Ammon's horn (tissue), 1 donor: ENCODE results near the gene VWA5B1.

Source experiments
- DNase-seq: peaks from one replicate; pipeline ENCODE4 v3.0.0-alpha.2; 2016; ENCODE audit warnings: low spot score

Gene VWA5B1

GRCh38 chr1:20348326-20348915, 57.7 kb downstream of the VWA5B1 start:
- no peak for DNase-seq

- DNase-seq = no peak
These were observed 58.9 kb downstream of the VWA5B1 start for GRCh38 chr1:20349561-20349960.

DNA sequence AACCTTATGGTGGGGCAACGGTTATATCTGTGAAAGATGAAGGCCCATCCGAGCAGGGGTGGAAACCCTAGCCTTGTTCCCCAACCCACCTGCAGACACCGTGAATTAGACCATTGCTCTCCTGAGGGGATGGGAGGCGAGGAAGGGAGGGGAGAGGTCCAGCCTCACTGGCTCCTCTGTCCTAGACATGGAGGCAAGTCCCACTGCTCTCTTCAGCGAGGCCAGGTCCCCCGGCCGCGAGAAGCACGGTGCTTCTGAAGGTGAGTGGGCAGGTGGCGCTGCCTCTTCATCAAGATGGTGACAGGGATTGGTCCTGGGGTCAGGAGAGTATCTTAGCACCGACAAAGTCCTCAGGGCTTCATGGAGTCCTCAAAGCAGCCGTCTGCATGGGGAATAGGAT, 59.3 kb downstream of the VWA5B1 start:
- DNase-seq = no peak

DNA sequence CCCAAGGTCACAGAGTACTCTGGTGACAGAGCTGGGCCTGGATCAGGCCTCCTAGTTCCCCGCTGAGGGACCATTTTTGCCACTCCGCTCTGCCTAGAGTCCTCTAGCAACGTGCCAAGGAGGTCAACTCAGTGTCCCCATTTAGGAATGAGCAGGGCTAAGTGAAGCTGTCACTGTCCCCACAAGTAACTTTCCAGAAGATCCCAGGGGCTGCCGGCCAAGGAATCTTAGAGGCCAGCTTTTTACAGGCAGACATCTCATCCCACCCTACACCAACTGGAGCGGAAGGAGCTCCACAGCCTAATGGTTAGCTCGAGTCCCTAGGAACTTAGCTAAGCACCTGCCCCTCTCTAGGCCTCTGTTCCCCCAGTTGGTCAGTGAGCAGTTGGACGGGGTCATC, 59.7 kb downstream of the VWA5B1 start:
- DNase-seq = no peak

- no peak for DNase-seq
These were observed 61.4 kb downstream of the VWA5B1 start for GRCh38 chr1:20351911-20352701.

- no peak for DNase-seq
These were observed 63.2 kb downstream of the VWA5B1 start for GRCh38 chr1:20353836-20354235.

DNA sequence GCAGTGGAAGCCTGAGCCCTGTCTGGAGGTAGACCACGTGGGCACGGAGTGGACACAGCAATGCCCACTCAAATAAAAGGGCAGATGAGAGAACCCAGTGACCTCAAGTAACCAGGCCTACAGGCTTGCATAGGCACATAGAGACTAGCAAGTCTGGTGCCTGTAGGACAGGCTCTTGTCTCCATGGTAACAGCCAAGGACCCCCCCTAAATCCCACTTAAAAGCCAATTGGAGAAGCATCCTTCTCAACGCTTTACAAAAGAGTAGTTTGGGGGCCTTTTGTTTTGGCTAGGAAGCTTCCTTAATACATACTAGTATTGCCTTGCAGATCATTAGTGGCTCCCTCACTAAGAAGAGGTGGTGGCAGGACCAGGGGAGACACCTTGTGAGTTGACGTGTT, 63.9 kb downstream of the VWA5B1 start:
- no peak for DNase-seq

DNA sequence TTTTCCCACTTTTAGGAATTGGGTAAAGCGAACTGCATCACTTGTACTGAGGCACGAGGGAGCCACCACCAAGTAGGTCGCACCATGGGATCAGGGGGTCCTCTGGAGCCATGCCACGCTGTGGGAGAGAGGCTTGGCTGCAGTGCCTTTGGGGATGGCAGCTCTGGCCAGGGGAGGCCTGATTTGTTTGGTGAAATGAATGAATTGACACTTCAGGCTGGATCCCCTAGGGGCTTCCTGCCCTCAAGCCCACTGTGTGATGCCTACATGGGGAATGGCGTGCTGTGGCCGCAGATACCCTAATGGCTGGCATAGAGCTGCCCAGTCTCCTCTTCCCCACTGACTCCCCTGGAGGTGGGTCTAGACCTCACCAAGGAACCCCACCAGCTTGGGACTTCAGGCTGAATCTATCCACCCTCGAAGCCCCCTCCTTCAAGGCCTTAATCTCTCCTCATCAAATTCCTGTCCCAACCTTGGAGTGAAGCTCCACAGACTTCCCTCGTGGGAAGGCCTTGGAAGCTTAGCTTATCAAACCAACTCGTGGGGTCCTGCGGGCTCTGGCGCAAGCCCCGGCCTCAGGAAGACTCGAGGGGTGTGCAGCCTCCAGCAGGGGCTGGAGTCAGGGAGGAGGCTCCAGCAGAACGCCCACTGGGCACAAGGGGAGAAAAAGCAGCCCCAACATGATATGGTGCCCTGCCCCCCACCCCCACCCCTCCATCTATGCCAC, 64.6 kb downstream of the VWA5B1 start:
- no peak for DNase-seq

GRCh38 chr1:20355828-20356735, 65.4 kb downstream of the VWA5B1 start:
- DNase-seq = no peak

- no peak for DNase-seq
These were observed 66.3 kb downstream of the VWA5B1 start for GRCh38 chr1:20356850-20357459.

GRCh38 chr1:20357796-20358195, 67.1 kb downstream of the VWA5B1 start:
- no peak for DNase-seq

- no peak for DNase-seq
These were observed 68.1 kb downstream of the VWA5B1 start for GRCh38 chr1:20358761-20359263.

- DNase-seq = no peak
These were observed 69.0 kb downstream of the VWA5B1 start for GRCh38 chr1:20359451-20360330.

GRCh38 chr1:20361401-20361800, 70.7 kb downstream of the VWA5B1 start:
- DNase-seq = no peak

DNA sequence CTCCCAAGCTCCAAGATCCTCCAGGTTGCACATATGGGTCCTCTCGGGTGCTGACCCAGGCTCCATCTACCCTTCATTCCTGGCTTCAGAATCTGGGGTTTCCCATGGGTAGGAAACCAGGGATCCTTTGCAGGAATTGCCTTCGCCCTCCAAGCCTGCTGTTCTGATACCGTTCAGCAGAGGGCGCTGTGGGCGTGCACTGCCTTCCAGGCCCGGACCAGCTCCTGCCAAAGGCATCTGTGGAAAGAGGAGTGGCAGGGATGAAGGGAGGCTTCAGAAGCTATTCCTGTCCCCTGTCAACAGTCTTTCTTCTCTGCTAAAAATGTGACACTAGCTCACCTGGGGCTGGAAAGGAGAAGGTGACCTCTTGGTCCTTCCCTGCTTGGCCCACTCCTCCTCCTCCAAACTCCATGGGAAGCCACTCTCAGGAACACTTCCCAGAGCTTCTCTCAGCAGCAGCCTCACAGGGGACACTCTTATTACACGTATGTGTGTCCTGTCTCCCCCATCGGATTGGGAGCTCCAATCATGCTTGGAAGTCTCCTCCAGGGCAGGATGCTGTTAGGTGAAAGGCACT, 71.2 kb downstream of the VWA5B1 start:
- peak; percentile 85 for DNase-seq

DNA sequence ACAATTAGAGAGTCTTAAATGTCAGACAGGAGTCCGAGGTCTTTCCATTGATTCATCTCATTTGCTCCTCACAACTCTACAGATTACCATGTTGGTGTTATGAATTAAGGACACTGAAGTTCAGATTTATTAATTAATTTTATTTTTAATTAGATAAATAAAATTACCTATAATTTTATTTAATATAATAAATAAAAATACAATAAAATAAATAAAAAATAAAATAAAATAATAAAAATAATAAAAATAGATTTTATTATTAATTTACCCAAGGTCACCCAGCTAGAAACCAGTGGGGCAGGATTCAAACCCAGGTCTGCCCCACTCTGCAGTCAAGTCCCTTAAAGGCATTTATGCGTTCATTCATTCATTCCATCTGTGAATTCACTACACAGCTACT, 72.2 kb downstream of the VWA5B1 start:
- DNase-seq = no peak

- DNase-seq = no peak
These were observed 74.9 kb downstream of the VWA5B1 start for GRCh38 chr1:20365421-20366055.

GRCh38 chr1:20366056-20366462, 75.4 kb downstream of the VWA5B1 start:
- DNase-seq = no peak

GRCh38 chr1:20366463-20367115, 75.9 kb downstream of the VWA5B1 start:
- no peak for DNase-seq
